GM23338 (cell line): Measurements from ENCODE around the gene POPDC2.

Experiments
- CTCF ChIP-seq, 2 experiments: fragments of 200-600 bp in 1 of 2; sonication (generic) in 1 of 2; conservative IDR thresholded peaks; 2 replicates each; pipeline versions ENCODE4 v1.5.1 to v1.6.1; 2016 to 2017; ENCODE audit warnings: antibody characterized with exemption in 2 of 2, low read depth in 2 of 2, mild to moderate bottlenecking in 2 of 2, moderate library complexity in 1 of 2
- EZH2 ChIP-seq: fragments of 200-600 bp; sonication (generic); IDR thresholded peaks from one replicate; pipeline ENCODE4 v1.8.0; 2017; ENCODE audit warnings: antibody characterized with exemption, mild to moderate bottlenecking, low read depth; ENCODE audit not compliant: unreplicated experiment
- EZH2phosphoT487 ChIP-seq: fragments of 200-600 bp; sonication (generic); IDR thresholded peaks from one replicate; pipeline ENCODE4 v1.8.1; 2018; ENCODE audit warnings: antibody characterized with exemption; ENCODE audit not compliant: unreplicated experiment
- POLR2AphosphoS5 ChIP-seq: IDR thresholded peaks from 2 replicates; pipeline ENCODE4 v1.6.1; 2016; ENCODE audit warnings: antibody characterized with exemption, low read depth
- ZNF462 ChIP-seq: fragments of 250-450 bp; sonication (Bioruptor Pico); IDR thresholded peaks from 2 replicates; pipeline ENCODE4 v1.5.0; 2020; ENCODE audit warnings: mild to moderate bottlenecking, moderate library complexity
- TF ChIP-seq, protein P1 (sequence below): IDR thresholded peaks from one replicate; pipeline ENCODE4 v1.6.1; 2018; ENCODE audit warnings: antibody characterized with exemption; ENCODE audit not compliant: unreplicated experiment

GRCh38 chr3:119639494-119640350 lies 20.7 kb downstream of the POPDC2 start:
- TF ChIP-seq CTCF (conservative IDR thresholded peaks at IDR 0.05; ENCODE audit: low read depth in 2 of 2) (no peak), ZNF462 (CRISPR knock-in tag) (no peak), EZH2phosphoT487 (no peak), EZH2 (no peak), POLR2AphosphoS5 (no peak)
- TF ChIP-seq, protein P1, sequence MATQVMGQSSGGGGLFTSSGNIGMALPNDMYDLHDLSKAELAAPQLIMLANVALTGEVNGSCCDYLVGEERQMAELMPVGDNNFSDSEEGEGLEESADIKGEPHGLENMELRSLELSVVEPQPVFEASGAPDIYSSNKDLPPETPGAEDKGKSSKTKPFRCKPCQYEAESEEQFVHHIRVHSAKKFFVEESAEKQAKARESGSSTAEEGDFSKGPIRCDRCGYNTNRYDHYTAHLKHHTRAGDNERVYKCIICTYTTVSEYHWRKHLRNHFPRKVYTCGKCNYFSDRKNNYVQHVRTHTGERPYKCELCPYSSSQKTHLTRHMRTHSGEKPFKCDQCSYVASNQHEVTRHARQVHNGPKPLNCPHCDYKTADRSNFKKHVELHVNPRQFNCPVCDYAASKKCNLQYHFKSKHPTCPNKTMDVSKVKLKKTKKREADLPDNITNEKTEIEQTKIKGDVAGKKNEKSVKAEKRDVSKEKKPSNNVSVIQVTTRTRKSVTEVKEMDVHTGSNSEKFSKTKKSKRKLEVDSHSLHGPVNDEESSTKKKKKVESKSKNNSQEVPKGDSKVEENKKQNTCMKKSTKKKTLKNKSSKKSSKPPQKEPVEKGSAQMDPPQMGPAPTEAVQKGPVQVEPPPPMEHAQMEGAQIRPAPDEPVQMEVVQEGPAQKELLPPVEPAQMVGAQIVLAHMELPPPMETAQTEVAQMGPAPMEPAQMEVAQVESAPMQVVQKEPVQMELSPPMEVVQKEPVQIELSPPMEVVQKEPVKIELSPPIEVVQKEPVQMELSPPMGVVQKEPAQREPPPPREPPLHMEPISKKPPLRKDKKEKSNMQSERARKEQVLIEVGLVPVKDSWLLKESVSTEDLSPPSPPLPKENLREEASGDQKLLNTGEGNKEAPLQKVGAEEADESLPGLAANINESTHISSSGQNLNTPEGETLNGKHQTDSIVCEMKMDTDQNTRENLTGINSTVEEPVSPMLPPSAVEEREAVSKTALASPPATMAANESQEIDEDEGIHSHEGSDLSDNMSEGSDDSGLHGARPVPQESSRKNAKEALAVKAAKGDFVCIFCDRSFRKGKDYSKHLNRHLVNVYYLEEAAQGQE: no peak
